ENCODE results near the gene DUOXA1.

GRCh38 chr15:45123397-45123796 is 6.3 kb downstream of the DUOXA1 start:
- TF ChIP-seq CTCF (IDR thresholded peaks at IDR 0.05): no peak
- TF ChIP-seq EP300 (IDR thresholded peaks at IDR 0.05): no peak

All from ovary (tissue), 3 donors.